ENCODE data around the gene ADGRL2.

GRCh38 chr1:81812712-81813111 is 12.0 kb downstream of the ADGRL2 start:
- no peak for TF ChIP-seq CTCF (IDR thresholded peaks at IDR 0.05; ENCODE audit: low read length)
- TF ChIP-seq EZH2phosphoT487 (IDR thresholded peaks at IDR 0.05; ENCODE audit: low read length) = no peak
- no peak for TF ChIP-seq EZH2 (optimal IDR thresholded peaks at IDR 0.05; ENCODE audit: low read depth, low read length)

Measured in MM.1S (cell line).